Spleen (tissue), 11 donors: ENCODE results near the gene RAB30. TPM values are rescaled to one million over a fixed set of nuclear protein-coding genes. Genes with fewer than 3 reads are reported as not detected.

Source experiments
- DNase-seq: peaks from one replicate; pipeline ENCODE4 v3.0.0-alpha.2; 2020
- H3K27ac ChIP-seq, 8 donors: fragments of 200-600 bp; sonication (generic) in 7 of 8; 1 replicate in 4 of 8; 2 replicates in 4 of 8; pipeline versions ENCODE4 v1.5.0 to v1.8.0; 2016 to 2021; ENCODE audit warnings: inconsistent platforms in 4 of 8, mild to moderate bottlenecking in 4 of 8, moderate library complexity in 1 of 8
- H3K27me3 ChIP-seq, 7 donors: fragments of 200-600 bp; sonication (generic) in 6 of 7; replicated peaks in 1 of 7; 1 replicate in 4 of 7; 2 replicates in 3 of 7; pipeline versions ENCODE4 v1.5.0 to v1.8.0; 2016 to 2021; ENCODE audit warnings: inconsistent platforms in 3 of 7, mild to moderate bottlenecking in 1 of 7
- H3K36me3 ChIP-seq, 6 donors: fragments of 200-600 bp; sonication (generic) in 5 of 6; 1 replicate in 4 of 6; 2 replicates in 2 of 6; pipeline versions ENCODE4 v1.5.0 to v1.8.0; 2016 to 2021; ENCODE audit warnings: inconsistent platforms in 2 of 6
- H3K4me1 ChIP-seq, 6 donors: fragments of 200-600 bp; sonication (generic) in 5 of 6; 1 replicate in 3 of 6; 2 replicates in 3 of 6; pipeline versions ENCODE4 v1.5.0 to v1.8.0; 2016 to 2021; ENCODE audit warnings: inconsistent platforms in 3 of 6
- H3K4me3 ChIP-seq, 8 donors: fragments of 200-600 bp; sonication (generic) in 7 of 8; 1 replicate in 4 of 8; 2 replicates in 4 of 8; pipeline versions ENCODE4 v1.5.0 to v1.8.0; 2016 to 2021; ENCODE audit warnings: inconsistent platforms in 4 of 8, mild to moderate bottlenecking in 4 of 8, moderate library complexity in 2 of 8
- H3K9me3 ChIP-seq, 8 donors: fragments of 200-600 bp; sonication (generic) in 7 of 8; 1 replicate in 4 of 8; 2 replicates in 4 of 8; pipeline versions ENCODE4 v1.5.0 to v1.8.0; 2016 to 2021; ENCODE audit warnings: inconsistent platforms in 4 of 8
- POLR2A ChIP-seq, 3 donors: fragments of 450-650 bp; IDR thresholded peaks; one replicate each; pipeline ENCODE4 v1.5.1; 2017; ENCODE audit warnings: antibody characterized with exemption in 3 of 3, mild to moderate bottlenecking in 1 of 3
- POLR2AphosphoS5 ChIP-seq, 3 donors: sonication (generic); formaldehyde crosslinking; IDR thresholded peaks; one replicate each; pipeline ENCODE4 v1.5.1; 2017; ENCODE audit warnings: antibody characterized with exemption in 3 of 3
- WGBS, 5 donors: extraction: QIAGEN DNeasy Blood & Tissue Kit in 3 of 5; methylation state at CpG; one replicate each; pipeline versions ENCODE4 v1.1.5 to v1.1.7; 2013 to 2018; 5-methylcytosine and 5-hydroxymethylcytosine counted together
- intact Hi-C: fragments of 100-400 bp; cut with DNase I; formaldehyde crosslinking; loops from one replicate; pipeline ENCODE4 v1.15.0; 2023; ENCODE audit warnings: low total_unique reads
- polyA plus RNA-seq, 3 donors: library from polyadenylated mRNA; stranded (reverse); fragments of 200-250 nt; gene quantifications; one replicate each; pipeline ENCODE4 v1.2.1, GENCODE V29; 2013
- total RNA-seq, 7 donors: library from RNA; depleted of rRNA in 3 of 7; stranded (reverse); fragments of >200 nt in 3 of 7; fragmentation: NEBNext Ultra II Directional in 4 of 7; extraction: Animal tissue kit (Norgen Biotek cat#: 25700) in 4 of 7; gene quantifications; one replicate each; pipeline versions ENCODE4 v1.1.0 to v1.2.1, GENCODE V29; 2016 to 2021
- TF ChIP-seq, protein P1 (sequence below), 11 experiments: fragments of 200-600 bp in 7 of 11; fragments of 450-650 bp in 4 of 11; sonication (generic) in 4 of 11; IDR thresholded peaks in 8 of 11; conservative IDR thresholded peaks in 3 of 11; 1 replicate in 7 of 11; 2 replicates in 4 of 11; pipeline versions ENCODE4 v1.4.0 to v1.8.0; 2016 to 2021; ENCODE audit warnings: antibody characterized with exemption in 11 of 11, inconsistent platforms in 4 of 11, mild to moderate bottlenecking in 1 of 11
- donor health status: healthy with polysubstance abuse.
- donor health status: DM: no; HTN: no; CAD: no; lungs with moderate emphysema.
- donor health status: DM: no; HTN: no; CAD: no.
- donor health status: Bipolar disorder and iron deficiency.
- donor health status: healthy.
- donor health status: DM: no; HTN: no; CAD: no.
- donor health status: DM: yes; HTN: yes; CAD: no.

RAB30 gene
- total and polyA plus RNA-seq, 10 donors = 3.8 to 42.8 (median 29.8) TPM

- TF ChIP-seq, protein P1, sequence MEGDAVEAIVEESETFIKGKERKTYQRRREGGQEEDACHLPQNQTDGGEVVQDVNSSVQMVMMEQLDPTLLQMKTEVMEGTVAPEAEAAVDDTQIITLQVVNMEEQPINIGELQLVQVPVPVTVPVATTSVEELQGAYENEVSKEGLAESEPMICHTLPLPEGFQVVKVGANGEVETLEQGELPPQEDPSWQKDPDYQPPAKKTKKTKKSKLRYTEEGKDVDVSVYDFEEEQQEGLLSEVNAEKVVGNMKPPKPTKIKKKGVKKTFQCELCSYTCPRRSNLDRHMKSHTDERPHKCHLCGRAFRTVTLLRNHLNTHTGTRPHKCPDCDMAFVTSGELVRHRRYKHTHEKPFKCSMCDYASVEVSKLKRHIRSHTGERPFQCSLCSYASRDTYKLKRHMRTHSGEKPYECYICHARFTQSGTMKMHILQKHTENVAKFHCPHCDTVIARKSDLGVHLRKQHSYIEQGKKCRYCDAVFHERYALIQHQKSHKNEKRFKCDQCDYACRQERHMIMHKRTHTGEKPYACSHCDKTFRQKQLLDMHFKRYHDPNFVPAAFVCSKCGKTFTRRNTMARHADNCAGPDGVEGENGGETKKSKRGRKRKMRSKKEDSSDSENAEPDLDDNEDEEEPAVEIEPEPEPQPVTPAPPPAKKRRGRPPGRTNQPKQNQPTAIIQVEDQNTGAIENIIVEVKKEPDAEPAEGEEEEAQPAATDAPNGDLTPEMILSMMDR (IDR thresholded peaks at IDR 0.05 in 8 of 11, conservative IDR thresholded peaks at IDR 0.05 in 3 of 11) = no peak
- TF ChIP-seq POLR2A (IDR thresholded peaks at IDR 0.05) = no peak
- TF ChIP-seq POLR2AphosphoS5 (IDR thresholded peaks at IDR 0.05) = no peak
- WGBS, 5 donors = 74 to 96% (median 81%) methylated on average over 1 of the region's 1 CpG
- no peak overlapping the region for H3K27ac ChIP-seq
Observed at GRCh38 chr11:83014951-83015350, 56.7 kb downstream of the RAB30 start.

DNA sequence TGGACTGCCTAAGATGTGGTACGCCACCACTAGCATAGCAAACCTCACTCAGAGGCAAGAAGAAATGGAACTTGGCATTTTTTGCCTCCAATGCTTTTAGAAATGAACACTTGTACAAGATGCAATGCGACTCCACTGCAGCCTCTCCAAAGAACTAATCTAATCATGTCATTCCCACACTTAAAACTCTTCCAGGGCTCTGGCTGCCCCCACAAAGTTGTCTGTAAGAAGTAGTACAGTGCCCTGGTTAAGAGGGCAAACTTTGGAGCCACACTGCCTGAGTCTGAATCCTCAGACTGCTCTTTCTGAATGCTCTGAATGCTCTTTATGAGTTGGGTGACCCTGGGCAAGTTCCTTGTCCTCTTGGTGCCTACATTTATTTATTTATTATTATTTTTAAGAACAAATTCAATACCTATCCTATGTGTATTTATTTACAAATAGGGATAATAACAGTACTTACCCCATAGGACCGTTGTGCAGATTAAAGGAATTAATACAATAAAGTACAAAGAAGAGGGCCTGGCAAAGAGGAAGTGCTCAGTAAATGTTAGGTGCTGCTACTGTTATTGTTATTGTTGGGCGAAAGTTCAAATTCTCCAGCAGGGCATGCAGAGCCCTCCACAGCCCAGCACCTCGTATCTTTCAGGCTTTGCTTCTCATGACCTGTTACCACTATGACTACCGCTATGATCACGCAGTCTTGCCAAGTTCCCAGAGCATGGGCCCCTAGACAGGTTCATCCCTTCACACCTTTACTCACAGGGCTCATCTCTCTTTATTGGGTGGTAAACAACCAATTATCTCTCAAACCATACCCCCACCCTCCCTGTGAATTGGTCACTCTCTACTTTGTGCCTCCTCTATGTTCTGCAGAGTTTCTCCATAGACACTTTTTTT is 59.3 kb downstream of the RAB30 start:
- no peak overlapping the region for H3K4me3 ChIP-seq
- no peak for DNase-seq
- H3K27me3 ChIP-seq = no peaks in the 10 kb centered on the region
- peaks cover 21 to 68% (median 25%) of the 10 kb centered on the region in 6 donors for H3K4me1 ChIP-seq
- H3K9me3 ChIP-seq = no peaks in the 10 kb centered on the region
- peaks cover 0 to 4% (median 0%) of the 10 kb centered on the region in 6 donors for H3K36me3 ChIP-seq
- intact Hi-C loops = no loop called here
- peak overlapping the region in 3 of 8 donors; percentile 20 to 45 (median 41) for H3K27ac ChIP-seq
- TF ChIP-seq POLR2A (IDR thresholded peaks at IDR 0.05) (no peak), POLR2AphosphoS5 (IDR thresholded peaks at IDR 0.05) (no peak)
- TF ChIP-seq, protein P1 (IDR thresholded peaks at IDR 0.05 in 8 of 11, conservative IDR thresholded peaks at IDR 0.05 in 3 of 11) = no peak
- 82 to 93% (median 91%) methylated on average over 7 of the region's 7 CpGs for WGBS, 5 donors

More at GRCh38 chr11:83014951-83015350, 56.7 kb downstream of the RAB30 start:
- no peak for DNase-seq
- peaks cover 7 to 53% (median 12%) of the 10 kb centered on the region in 6 donors for H3K4me1 ChIP-seq
- intact Hi-C loops = no loop called here
- H3K27me3 ChIP-seq = no peaks in the 10 kb centered on the region
- H3K36me3 ChIP-seq = peaks cover 0 to 2% (median 0%) of the 10 kb centered on the region in 6 donors
- H3K4me3 ChIP-seq = no peak overlapping the region
- H3K9me3 ChIP-seq = no peaks in the 10 kb centered on the region

DNA sequence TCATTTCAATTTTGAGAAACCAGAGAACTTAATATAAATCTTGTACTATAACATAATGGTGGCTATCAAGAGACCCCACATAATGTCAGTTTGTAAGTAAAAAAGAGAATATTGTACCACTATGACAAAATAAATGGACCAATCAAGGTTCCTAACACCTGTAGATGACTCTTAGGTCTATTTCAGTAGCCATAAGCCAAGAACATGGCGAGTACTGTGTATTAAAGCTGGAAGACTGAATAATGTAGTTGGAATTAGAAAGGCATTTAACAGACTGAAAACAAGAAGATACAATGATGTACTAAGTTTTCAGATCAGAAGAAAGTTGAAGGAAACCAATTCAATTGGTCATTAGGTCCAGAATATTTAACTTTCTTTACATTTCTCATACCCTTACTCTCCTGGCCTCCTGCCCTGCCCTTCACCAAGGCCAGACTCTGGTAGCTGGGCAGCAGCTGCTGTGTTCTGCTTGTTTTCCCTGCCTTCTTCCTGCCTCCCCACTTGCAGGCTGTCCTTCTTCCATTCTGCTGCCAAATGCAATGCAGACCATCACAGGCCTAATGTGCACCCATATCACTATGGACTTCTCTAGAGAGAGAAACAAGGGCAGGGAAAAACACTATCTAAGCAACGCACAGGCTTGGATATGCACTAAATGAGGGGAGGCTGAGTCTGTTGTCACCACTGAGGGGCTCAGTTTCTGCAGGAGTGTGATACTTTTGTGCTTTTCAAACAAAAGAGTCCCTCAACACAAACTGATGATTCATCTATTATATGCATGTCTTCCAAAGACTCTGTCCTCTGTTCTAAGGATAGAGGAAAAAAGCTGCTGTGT is 60.1 kb downstream of the RAB30 start:
- intact Hi-C loops = no loop called here
- no peaks in the 10 kb centered on the region for H3K27me3 ChIP-seq
- H3K9me3 ChIP-seq = no peaks in the 10 kb centered on the region
- TF ChIP-seq, protein P1 (IDR thresholded peaks at IDR 0.05 in 8 of 11, conservative IDR thresholded peaks at IDR 0.05 in 3 of 11) = no peak
- TF ChIP-seq POLR2AphosphoS5 (IDR thresholded peaks at IDR 0.05) (no peak), POLR2A (IDR thresholded peaks at IDR 0.05) (no peak)
- no peak for DNase-seq
- WGBS, 5 donors = 68 to 88% (median 83%) methylated on average over 2 of the region's 2 CpGs
- peaks cover 0 to 4% (median 0%) of the 10 kb centered on the region in 6 donors for H3K36me3 ChIP-seq
- peak overlapping the region in 3 of 8 donors; percentile 31 to 45 (median 41) for H3K27ac ChIP-seq
- no peak overlapping the region for H3K4me3 ChIP-seq
- peaks cover 28 to 77% (median 34%) of the 10 kb centered on the region in 6 donors for H3K4me1 ChIP-seq
